Cerebellar cortex (tissue), 1 donor: Measurements from ENCODE around the gene ATG4B.

Source experiments
- DNase-seq: peaks from one replicate; pipeline ENCODE4 v3.0.0-alpha.2; 2015; ENCODE audit warnings: low spot score

ATG4B gene

DNA sequence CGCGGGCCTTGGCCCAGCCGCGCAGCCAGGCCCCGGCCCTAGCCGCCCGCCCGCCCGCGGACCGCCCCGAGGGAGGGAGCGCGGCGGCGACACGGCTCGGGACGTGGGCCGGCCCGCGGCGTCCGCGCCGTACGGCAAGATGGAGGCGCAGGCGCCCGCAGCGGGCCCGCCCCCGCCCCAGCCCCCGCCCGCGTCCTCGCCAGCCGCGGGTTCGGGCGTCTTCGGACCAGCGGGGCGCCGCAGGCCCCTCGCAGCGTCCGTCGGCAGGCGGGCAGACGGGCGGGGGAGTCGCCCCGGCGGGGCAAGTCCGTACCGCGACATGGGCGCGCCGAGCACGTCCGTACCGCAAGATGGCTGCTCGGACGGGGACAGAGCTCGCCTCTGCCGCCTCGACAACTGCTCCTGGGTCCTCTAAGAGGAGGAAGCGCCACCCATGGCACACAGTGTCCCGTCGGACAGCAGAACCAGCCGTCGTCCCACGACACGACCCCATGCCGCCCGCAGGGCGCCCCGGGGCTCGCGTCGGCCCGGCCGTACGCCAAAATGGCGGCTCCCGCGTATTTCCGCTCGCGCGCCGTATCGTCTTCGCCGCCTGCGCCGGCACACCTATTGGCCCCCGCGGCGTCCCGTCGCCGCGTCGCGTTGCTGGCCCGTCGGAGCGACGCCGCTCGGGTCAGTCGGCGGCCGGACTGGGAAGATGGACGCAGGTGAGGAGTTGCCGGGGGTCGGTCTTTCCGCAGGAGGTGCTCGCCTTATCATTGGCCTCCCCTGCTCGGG, at the start of gene ATG4B, which contains the start of gene THAP4:
Gene ATG4B, plus strand, starts transcription at position 676 of the 777 bp plus-strand sequence. Its CDS starts 22 bp downstream, at position 698.
Gene THAP4, minus strand, starts transcription at position 141 of the 777 bp plus-strand sequence. CDS start 141 bp downstream, outside the sequence.
- peak; percentile 77 for DNase-seq

DNA sequence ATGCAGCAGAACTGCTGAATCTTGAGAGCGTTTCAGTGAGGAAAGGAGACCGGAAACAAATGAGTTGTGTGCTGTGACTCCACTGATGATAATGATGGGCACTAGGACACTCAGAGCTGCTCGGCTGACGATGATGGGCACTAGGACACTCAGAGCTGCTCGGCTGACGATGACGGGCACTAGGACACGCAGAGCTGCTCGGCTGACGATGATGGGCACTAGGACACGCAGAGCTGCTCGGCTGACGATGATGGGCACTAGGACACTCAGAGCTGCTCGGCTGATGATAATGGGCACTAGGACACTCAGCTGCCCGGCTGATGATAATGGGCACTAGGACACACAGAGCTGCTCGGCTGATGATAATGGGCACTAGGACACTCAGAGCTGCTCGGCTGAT, 47.6 kb upstream of the ATG4B start:
- DNase-seq: peak; percentile 80

GRCh38 chr2:241590496-241591455, 46.7 kb upstream of the ATG4B start:
- DNase-seq: peak; percentile 81

DNA sequence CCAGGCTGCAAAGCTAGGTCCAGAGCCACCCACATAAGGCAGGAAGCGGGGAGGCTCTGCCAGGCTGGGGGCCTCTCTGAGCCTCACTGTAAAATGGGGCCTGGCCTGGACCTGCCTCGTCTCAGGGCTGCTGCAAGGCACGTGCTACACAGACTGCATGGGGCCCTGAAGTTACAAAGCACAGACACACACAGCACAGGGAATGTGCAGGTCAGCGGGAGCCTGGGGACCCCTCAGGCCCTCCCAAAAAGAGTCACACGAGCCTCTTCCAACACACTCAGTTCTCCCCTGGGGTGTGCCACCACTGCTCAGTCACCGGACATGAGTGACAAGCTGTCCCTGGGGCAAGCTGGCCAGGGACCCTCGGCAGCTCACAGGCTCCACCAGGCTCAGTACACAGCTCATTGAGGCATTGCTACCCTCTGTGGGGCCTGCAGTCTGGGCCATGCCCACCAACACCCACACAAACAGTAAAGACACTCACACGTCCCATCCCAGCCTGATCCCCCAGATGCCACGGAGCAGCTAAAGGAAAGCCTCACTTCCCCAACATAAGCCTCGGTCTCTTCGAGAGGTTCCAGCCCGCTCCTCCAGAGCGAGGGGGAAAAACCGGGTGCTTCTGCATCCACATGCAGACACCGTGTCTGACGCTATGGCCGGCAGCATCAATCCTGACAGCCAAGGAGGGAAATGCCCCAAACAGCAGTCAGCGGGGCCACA, 45.2 kb upstream of the ATG4B start:
- DNase-seq: no peak

- DNase-seq: no peak
Observed at GRCh38 chr2:241593271-241593670, 44.2 kb upstream of the ATG4B start.

GRCh38 chr2:241595600-241596140, 41.8 kb upstream of the ATG4B start:
- DNase-seq: no peak

DNA sequence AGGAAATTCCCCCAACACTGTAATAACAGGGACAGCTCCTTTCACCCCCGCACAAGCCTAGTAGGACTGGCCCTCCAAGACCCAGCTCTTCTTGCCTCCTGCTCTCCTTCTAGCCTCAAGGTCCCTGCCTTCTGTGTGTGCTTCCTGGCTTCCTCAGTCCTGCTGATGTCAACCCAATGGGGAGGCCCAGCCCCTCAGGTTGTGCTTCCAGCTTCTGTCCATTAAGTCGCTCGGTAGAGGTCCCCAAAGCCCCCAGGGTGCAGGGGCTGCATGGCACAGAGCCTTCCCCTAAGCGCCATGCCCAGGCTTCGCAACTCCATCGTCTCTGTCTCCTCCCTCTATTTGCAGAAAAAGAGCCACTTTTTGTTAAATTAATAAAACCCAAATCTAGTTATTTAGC, 39.9 kb upstream of the ATG4B start:
- no peak for DNase-seq

DNA sequence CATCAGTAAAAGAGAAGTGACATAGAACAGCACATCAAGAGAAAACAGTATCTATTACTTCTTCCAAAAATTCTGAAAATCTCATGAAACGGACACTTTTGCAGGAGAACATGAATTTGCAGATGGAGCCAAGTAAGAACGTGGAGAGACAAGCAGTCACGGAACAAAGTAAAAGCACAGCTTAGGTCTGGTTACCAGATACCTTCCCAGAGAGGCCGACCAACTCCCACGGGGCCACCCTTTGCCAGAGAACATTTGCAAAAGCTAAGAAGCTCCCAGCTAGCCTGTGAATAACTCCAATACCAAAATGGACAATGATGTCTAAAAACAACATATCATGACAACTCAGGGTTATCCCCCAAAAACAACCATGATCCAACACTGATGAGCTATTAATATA, 39.4 kb upstream of the ATG4B start:
- no peak for DNase-seq

- DNase-seq: peak; percentile 73
Observed at GRCh38 chr2:241598487-241598886, 39.0 kb upstream of the ATG4B start.

DNA sequence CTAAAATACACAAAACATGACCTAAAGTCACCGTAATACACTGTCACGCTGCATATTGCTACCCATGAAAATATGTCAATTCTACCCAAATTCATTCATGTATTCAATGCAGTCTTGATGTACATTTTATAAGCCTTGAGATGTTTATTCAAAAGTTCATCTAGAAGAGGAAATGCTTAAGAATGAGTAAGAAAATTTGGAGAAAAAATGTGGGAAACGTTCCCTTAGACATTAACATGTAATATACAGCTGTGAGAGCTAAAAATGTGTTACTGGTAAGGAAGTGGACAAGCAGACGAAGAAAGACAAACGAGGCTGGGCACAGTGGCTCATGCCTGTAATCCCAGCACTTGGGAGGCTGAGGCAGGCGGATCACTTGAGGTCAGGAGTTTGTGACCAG, 37.9 kb upstream of the ATG4B start:
- no peak for DNase-seq

DNA sequence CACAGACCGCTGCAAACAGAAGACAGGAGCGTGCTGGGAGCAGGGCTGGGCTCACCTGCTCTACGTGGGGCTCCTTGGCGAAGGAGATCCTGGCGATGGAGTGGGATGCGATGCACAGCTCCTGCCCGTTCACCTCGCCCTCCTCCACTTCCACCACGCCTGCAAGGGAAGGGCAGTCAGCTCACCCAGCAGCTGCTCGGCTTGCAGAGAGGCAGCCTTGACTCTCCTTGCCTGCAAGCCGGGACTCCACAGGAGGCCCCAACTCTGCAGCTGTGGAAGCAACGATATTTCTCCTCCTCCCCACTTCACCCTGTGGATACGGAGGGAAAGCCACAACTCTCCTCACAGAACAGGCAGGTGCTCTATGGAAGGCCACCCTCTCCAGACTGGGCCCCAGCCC, 35.7 kb upstream of the ATG4B start:
- no peak for DNase-seq

DNA sequence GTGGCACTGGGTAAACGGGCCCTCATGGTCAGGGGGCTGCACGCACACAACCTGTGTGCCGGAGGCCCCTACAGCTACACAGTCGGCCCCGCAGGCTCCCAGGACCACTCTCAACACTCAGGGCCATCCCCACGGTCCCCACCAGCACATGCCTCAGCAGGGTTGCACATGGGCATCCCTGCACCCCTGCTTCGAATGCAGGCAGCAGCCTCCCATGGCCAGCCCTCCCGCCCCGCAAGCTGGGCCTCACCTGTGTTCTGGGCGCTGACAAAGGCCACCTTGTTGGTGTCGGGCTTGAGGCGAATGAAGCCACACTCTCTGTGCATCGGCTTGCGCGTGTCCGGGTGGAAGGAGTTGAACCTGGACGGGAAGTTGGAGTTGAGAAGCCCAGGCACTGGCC, 34.8 kb upstream of the ATG4B start:
- no peak for DNase-seq

GRCh38 chr2:241603686-241604085, 33.8 kb upstream of the ATG4B start:
- DNase-seq: no peak

GRCh38 chr2:241606186-241606585, 31.3 kb upstream of the ATG4B start:
- DNase-seq: no peak

DNA sequence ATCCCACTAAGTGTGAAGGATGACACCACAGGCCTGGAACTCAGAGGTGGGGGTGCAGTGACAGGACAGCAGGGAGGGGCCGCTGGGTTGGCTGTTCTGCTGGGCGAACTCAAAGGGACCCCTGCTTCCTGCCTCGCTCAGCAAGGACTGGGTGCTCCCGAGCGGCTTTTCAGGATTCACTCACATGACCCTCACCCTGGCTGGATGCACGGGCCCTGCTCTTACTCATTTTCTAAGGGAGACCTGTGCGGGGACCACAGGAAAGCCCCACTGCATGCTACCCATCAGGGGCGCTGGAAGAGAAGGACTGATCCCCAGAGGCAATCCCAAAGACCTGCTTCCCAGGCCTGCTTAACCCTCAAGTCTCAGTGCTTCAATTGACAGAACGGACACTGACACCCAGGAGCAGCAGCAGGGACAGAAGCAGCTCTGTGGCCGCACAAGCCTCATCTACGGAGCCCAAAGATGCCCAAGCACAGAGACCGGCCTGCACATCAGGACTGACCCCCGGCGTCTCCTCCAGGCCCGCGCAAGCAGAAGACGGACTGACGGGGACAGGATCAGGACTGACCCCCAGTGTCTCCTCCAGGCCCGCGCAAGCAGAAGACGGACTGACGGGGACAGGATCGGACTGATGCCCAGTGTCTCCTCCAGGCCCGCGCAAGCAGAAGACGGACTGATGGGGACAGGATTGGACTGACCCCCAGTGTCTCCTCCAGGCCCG, 30.2 kb upstream of the ATG4B start:
- no peak for DNase-seq

DNA sequence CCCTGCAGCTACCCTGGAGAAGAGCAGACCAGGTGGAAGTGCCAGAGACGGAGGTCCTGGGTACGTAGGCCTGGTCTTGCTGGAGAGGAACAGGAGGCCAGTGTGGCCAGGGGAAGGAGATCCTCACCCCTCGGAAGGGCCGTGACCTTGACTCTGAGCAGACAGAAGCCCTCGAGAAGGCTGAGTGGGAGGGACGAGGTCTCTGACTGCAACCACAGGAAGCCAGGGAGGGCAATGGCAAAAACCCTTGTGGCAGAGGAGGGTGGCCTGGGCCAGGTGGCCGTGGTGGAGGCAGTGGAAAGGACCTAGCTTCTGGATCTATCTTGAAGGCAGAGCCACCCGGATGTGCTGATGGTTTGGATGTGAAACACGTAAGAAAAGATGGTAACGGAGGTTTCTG, 28.6 kb upstream of the ATG4B start:
- no peak for DNase-seq

GRCh38 chr2:241609859-241610793, 27.4 kb upstream of the ATG4B start:
- DNase-seq: peak; percentile 57

DNA sequence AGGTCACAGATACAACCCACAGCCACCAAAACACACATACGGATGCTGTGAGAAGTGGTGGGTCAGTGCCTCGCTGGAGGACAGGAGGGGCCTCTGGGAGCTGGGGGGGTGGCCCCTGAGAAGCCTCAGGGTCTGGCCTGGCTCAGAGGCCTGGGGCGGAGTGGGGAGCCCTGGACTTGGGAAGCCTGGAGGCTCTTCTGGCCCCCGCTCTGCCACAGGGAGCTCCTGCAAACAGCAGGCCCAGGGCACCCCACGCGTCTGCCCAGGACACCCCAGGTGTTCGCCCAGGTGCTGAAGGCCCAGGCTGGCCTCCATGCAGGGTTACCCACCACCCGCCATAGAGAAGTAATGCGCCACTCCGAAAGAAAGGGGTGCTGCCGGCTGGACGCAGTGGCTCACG, 26.4 kb upstream of the ATG4B start:
- DNase-seq: no peak

- peak; percentile 39 for DNase-seq
Observed at GRCh38 chr2:241612156-241613016, 25.1 kb upstream of the ATG4B start.
